Measurements from ENCODE around the gene CCNI. TPM values are rescaled to one million over a fixed set of nuclear protein-coding genes. Genes with fewer than 3 reads are reported as not detected.

The CCNI gene
- total RNA-seq, 1 donor, result 190 TPM

DNA sequence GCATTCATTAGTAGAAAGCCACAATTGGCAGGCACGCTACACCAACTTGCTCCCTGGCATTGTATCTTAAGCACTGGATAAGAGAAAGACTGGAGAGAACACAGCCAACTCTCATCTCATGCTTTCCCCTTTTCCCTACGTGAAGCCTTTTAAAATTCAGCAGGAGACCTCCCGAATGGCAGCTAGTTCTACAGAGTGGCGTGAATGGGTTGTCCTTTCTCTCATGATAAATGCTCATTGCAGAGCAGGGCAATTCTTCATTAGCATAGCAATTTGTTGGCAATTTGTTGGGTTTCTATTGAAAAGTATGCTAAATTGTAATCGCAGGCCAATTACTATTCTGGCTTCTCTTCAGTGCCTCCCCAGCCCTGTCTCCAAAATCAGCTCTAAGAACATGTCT, 78.3 kb downstream of the CCNI start:
- TF ChIP-seq CTCF (IDR thresholded peaks at IDR 0.05; ENCODE audit: insufficient read depth, low read length), result no peak
- DNase-seq (ENCODE audit: low read depth), result no peak
- H3K4me3 ChIP-seq (ENCODE audit: low read depth, low read length), result no peak overlapping the region

Other genes with a start within 250 kb of the CCNI start
- gene SOWAHB, start 177.8 kb downstream of the CCNI start, total RNA-seq (ENCODE audit: low replicate concordance), result not detected in 2 replicates
- gene SEPTIN11, start 126.2 kb downstream of the CCNI start, total RNA-seq (ENCODE audit: low replicate concordance), result 280 and 436 TPM in 2 replicates
- gene CCNG2, start 81.2 kb upstream of the CCNI start, total RNA-seq (ENCODE audit: low replicate concordance), result 22.8 and 63.8 TPM in 2 replicates

Measured in fibroblast of the aortic adventitia (primary cell).